Bronchial epithelial cell (primary cell): ENCODE measurements around the gene GPR27. TPM values are rescaled to one million over a fixed set of nuclear protein-coding genes. Genes with fewer than 3 reads are reported as not detected.

Experiments used
- DNase-seq: peaks from one replicate; pipeline ENCODE4 v3.0.0-alpha.2; 2010; ENCODE audit warnings: low read depth
- FAIRE-seq: peaks from 2 replicates; lab custom pipeline; 2011; peaks lifted over from hg19 to GRCh38; lab: Jason Lieb, UNC
- H3K27me3 ChIP-seq: 2 replicates; pipeline ENCODE4 v1.5.1; 2011; ENCODE audit warnings: low read length; ENCODE audit not compliant: control insufficient read depth, insufficient read depth
- H3K36me3 ChIP-seq: 2 replicates; pipeline ENCODE4 v1.5.1; 2011; ENCODE audit warnings: low read length; ENCODE audit not compliant: control insufficient read depth, insufficient read depth
- H3K4me3 ChIP-seq: 2 replicates; pipeline ENCODE4 v1.5.1; 2011; ENCODE audit warnings: mild to moderate bottlenecking, low read depth, low read length, control low read depth
- total RNA-seq: library from RNA; depleted of rRNA; stranded (reverse); fragments of >200 nt; gene quantifications from 2 replicates; pipeline ENCODE4 v1.2.1, GENCODE V29; 2014
- TF ChIP-seq, protein P1 (sequence below): IDR thresholded peaks from 2 replicates; pipeline ENCODE4 v1.5.1; 2011; ENCODE audit warnings: mild to moderate bottlenecking, moderate library complexity, low read length, control low read depth, inconsistent platforms; ENCODE audit not compliant: insufficient read depth, severe bottlenecking

GPR27 gene
- total RNA-seq, 1 donor from 2014 or later: 0.53 TPM

DNA sequence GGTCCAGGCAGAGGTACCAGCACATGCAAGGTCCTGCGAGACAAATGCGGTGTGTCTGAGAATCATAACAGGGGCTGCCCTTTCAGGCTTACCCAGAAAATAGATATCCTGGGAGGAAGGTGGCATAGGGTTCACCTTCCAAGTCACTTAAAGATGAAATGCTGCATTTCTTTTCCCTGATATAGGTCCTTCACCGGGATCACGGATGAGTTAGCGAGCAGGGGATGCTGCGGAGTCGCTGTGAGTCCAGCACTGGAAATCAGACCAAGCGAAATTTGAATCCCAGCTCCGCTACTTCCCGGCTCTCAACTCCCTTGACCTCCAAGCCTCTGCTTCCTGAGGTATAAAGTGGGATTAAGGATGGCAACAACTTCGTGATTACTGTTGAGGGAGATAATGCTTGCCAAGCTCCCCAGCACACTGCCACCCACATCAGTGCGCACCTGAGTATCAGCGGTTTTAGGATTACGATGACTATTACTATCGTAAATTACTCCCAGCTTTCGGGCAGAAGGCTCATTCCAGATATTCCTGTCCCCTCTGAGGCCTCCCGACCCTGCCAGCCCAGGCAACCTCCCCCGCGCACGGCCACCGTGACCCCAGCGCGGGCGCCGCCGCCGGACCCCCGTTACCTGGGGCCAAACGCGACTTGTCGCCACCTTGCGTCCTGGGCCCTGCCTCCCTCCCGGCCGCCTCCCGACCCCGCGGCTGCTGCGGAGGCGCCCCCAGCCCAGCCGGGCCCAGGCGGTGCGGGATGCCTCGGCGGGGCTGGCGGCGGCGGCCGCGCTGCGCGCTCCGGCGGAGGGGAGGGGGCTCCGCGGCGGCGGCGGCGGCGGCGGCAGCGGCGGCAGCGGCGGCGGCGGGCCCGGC, 589 bp upstream of the GPR27 start:
- DNase-seq (no peak), FAIRE-seq (no peak)
- TF ChIP-seq, protein P1, sequence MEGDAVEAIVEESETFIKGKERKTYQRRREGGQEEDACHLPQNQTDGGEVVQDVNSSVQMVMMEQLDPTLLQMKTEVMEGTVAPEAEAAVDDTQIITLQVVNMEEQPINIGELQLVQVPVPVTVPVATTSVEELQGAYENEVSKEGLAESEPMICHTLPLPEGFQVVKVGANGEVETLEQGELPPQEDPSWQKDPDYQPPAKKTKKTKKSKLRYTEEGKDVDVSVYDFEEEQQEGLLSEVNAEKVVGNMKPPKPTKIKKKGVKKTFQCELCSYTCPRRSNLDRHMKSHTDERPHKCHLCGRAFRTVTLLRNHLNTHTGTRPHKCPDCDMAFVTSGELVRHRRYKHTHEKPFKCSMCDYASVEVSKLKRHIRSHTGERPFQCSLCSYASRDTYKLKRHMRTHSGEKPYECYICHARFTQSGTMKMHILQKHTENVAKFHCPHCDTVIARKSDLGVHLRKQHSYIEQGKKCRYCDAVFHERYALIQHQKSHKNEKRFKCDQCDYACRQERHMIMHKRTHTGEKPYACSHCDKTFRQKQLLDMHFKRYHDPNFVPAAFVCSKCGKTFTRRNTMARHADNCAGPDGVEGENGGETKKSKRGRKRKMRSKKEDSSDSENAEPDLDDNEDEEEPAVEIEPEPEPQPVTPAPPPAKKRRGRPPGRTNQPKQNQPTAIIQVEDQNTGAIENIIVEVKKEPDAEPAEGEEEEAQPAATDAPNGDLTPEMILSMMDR: no peak
- Histone ChIP-seq H3K4me3 (no peak overlapping the region), H3K27me3 (peaks cover 12% of the 10 kb centered on the region), H3K36me3 (no peaks in the 10 kb centered on the region)

DNA sequence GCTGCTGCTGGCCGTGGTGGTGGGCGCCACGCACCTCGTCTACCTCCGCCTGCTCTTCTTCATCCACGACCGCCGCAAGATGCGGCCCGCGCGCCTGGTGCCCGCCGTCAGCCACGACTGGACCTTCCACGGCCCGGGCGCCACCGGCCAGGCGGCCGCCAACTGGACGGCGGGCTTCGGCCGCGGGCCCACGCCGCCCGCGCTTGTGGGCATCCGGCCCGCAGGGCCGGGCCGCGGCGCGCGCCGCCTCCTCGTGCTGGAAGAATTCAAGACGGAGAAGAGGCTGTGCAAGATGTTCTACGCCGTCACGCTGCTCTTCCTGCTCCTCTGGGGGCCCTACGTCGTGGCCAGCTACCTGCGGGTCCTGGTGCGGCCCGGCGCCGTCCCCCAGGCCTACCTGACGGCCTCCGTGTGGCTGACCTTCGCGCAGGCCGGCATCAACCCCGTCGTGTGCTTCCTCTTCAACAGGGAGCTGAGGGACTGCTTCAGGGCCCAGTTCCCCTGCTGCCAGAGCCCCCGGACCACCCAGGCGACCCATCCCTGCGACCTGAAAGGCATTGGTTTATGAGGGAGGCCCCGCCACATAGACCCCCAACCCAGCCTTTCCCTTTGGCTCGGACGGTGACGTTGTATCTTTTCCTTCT, 1.1 kb downstream of the GPR27 start:
- no peak overlapping the region for H3K4me3 ChIP-seq

DNA sequence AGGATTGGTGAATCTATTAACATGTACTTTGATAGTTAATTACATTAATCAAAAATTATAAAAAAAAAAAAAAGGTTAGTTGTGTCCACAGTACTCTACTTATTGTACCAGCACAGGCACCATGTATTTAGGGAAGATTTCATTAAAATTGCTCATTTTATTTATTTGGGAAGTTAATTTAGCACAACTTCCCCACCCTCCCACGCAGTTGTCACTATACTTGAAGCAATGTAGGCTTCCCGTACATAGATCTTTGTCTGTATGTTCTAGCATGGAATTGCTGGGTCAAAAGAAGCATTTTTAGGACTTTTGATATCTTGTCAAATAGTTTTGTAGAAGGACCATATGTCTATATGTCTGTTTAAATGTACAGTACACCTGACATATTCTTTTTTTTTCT, 4.4 kb downstream of the GPR27 start:
- Histone ChIP-seq H3K27me3 (peaks cover 8% of the 10 kb centered on the region), H3K4me3 (no peak overlapping the region), H3K36me3 (no peaks in the 10 kb centered on the region)
- DNase-seq (no peak), FAIRE-seq (no peak)
- TF ChIP-seq, protein P1: no peak

More for the DNA sequence above, 1.1 kb downstream of the GPR27 start:
- DNase-seq (no peak), FAIRE-seq (no peak)
- H3K36me3 ChIP-seq: no peaks in the 10 kb centered on the region
- TF ChIP-seq, protein P1: no peak
- H3K27me3 ChIP-seq: peaks cover 12% of the 10 kb centered on the region

DNA sequence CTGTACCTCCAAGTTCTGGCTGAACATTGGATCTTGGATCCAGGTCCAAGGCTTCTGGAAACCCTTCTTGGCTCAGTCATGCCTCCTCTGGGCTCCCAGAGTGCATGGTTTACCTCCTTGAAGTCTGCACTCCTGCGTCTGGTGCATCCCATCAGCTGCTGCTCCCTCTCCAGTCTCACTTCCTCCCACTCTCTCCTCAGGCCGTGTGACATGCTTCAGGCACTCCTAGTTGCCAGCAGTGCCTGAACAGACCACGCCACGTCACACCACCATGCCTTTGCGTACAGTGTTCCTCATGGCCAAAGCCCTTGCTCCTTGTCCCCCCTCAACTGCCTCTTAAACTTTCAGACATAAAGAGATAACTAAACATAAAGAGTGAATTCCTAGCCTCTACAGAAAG, 5.7 kb downstream of the GPR27 start:
- peak; percentile 72 for FAIRE-seq
- TF ChIP-seq, protein P1: no peak
- Histone ChIP-seq H3K36me3 (no peaks in the 10 kb centered on the region), H3K4me3 (no peak overlapping the region), H3K27me3 (peaks cover 7% of the 10 kb centered on the region)
- no peak for DNase-seq

DNA sequence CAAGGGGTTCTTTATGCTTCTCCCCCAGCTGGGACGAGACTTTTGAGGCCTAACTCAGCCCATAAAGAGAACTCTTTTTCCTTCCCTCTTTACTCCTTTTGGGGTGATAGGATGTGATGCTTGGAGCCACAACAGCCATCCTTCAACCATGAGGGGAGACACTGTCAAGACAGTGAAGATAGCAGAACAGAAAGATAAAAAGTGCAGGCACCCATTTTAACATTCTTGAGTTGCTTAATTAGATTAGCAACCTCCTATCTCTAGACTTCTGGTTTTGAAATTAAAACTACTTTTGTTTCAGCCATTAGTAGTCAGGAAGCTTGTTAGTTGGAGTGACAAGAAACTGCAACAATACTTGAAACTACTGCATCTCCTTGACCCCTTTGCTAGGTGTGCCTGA, 6.5 kb downstream of the GPR27 start:
- no peak for FAIRE-seq
- Histone ChIP-seq H3K36me3 (no peaks in the 10 kb centered on the region), H3K4me3 (no peak overlapping the region), H3K27me3 (peaks cover 4% of the 10 kb centered on the region)
- TF ChIP-seq, protein P1: no peak
- no peak for DNase-seq
